IPS DF 6.9 (cell line): ENCODE measurements around the gene TEX28.
"Not testable (repeated sequence)": the region's sequence is repeated elsewhere in the genome, so short reads cannot be mapped to it uniquely, and the experiment has no call there.

Experiments used
- DNase-seq: peaks from one replicate; pipeline ENCODE4 v3.0.0-alpha.2; 2013; ENCODE audit warnings: low read depth, low spot score
- H3K27ac ChIP-seq: one replicate; pipeline ENCODE4 v1.5.1; 2013; ENCODE audit warnings: low read length, control low read depth
- H3K27me3 ChIP-seq: 2 replicates; pipeline ENCODE4 v1.6.1; 2013; ENCODE audit warnings: mild to moderate bottlenecking, low read length; ENCODE audit not compliant: control insufficient read depth, insufficient read depth
- H3K36me3 ChIP-seq: 2 replicates; pipeline ENCODE4 v1.6.1; 2013; ENCODE audit warnings: low read length; ENCODE audit not compliant: control insufficient read depth, insufficient read depth
- H3K4me1 ChIP-seq: 2 replicates; pipeline ENCODE4 v1.6.1; 2013; ENCODE audit warnings: low read length; ENCODE audit not compliant: control insufficient read depth, insufficient read depth
- H3K4me3 ChIP-seq: 2 replicates; pipeline ENCODE4 v1.5.1; 2013; ENCODE audit warnings: mild to moderate bottlenecking, low read length
- H3K9me3 ChIP-seq: 2 replicates; pipeline ENCODE4 v1.6.1; 2013; ENCODE audit warnings: low read length, inconsistent platforms; ENCODE audit not compliant: control insufficient read depth, insufficient read depth
- WGBS: extraction: QIAGEN DNeasy Blood & Tissue Kit; methylation state at CpG from one replicate; pipeline ENCODE4 v1.1.7; 2013; ENCODE audit warnings: mixed read lengths, missing lambda C conversion rate; ENCODE audit not compliant: insufficient read length, insufficient coverage; 5-methylcytosine and 5-hydroxymethylcytosine counted together

TEX28 gene, protein sequence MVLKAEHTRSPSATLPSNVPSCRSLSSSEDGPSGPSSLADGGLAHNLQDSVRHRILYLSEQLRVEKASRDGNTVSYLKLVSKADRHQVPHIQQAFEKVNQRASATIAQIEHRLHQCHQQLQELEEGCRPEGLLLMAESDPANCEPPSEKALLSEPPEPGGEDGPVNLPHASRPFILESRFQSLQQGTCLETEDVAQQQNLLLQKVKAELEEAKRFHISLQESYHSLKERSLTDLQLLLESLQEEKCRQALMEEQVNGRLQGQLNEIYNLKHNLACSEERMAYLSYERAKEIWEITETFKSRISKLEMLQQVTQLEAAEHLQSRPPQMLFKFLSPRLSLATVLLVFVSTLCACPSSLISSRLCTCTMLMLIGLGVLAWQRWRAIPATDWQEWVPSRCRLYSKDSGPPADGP

DNA sequence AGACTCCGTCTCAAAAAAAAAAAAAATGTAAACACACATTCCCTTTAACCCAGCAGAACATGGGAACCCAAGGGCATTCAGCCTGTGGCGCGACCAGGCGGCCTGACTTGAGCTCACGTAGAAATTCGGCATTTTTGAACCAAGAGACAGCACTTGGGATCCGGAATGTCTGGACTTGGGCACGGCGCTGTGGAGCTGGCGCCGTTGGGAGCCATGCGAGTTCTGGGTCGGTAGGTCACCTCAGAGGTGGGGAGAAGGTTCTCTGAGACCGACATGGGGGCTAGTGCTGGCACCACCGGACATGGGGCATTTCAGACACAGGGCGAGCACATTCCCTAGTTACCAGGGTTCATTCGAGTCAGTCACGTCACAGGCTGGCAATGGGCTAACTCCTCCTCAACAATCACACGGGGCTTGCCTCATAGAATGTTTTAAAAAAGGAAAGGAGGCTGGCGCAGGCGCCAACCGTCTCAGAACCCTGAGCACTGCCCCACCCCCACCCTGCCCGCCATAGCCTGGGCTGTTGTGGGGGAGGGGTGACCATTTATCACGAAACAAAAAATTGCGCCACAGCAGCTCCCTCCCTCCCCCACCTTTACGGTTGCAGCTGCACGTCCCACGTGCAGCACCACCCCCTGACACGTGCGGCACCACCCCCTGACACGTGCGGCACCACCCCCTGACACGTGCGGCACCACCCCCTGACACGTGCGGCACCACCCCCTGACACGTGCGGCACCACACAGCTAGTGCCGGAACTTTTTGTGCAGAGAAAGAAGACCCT, at the start of gene TEX28:
Gene TEX28, minus strand, starts transcription at position 334 of the 784 bp plus-strand sequence. CDS start 3,007 bp downstream, outside the sequence.
- no peaks in the 10 kb centered on the region for H3K36me3 ChIP-seq
- no peak within 1 kb of the TSS for H3K4me3 ChIP-seq
- no peaks in the 10 kb centered on the region for H3K4me1 ChIP-seq
- H3K27me3 ChIP-seq = no peaks in the 10 kb centered on the region
- no peak for DNase-seq
- H3K9me3 ChIP-seq = no peaks in the 10 kb centered on the region
- no CpG with 5 or more reads among the region's 39 CpGs for WGBS
- H3K27ac ChIP-seq = no peak within 1 kb of the TSS

DNA sequence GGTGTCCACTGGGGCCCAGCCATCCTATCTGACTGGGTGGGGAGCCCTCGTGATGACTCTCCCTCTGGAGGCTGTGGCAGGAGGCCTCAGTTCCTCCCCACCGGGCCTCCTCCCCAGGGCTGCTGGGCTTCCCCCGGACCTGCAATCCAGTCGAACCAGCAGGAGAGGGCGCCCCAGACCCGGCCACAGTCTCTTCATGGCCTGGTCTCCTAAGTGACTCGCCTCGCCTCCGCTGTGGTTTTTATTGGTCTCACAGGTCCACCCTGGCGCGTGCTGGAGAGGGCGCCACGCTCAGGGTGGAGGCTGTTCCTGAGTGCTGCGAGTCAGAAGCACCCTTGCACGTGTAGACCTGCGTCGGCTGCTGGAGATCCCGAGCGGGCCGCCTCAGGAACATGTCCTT, 48.7 kb upstream of the TEX28 start:
- H3K27me3 ChIP-seq, H3K36me3 ChIP-seq, H3K27ac ChIP-seq, DNase-seq, H3K4me3 ChIP-seq, H3K9me3 ChIP-seq, H3K4me1 ChIP-seq: not testable (repeated sequence)
- no CpG with 5 or more reads among the region's 20 CpGs for WGBS

DNA sequence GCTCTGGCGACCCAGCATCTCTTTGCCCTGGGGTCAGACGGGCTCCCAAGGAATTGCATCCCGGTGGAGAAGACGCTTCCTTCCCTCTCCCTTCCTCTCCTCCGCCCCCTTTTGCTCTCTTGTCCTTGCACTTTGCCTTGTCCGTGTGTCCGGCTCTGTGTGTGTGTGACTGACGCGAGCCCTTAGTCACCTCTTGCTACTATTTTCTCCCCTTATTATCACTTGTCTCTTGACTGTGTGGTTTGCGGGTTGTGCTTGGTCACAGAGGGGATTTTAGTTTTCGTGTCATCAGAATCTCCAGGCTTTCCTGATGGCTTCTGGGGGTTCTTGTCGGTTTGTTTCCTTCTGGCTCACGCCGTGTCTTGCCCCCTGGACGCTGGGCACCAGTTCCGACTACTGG, 48.1 kb upstream of the TEX28 start:
- H3K27ac ChIP-seq, H3K27me3 ChIP-seq, H3K36me3 ChIP-seq, H3K4me3 ChIP-seq, DNase-seq, H3K4me1 ChIP-seq, H3K9me3 ChIP-seq: not testable (repeated sequence)
- WGBS = no CpG with 5 or more reads among the region's 16 CpGs

DNA sequence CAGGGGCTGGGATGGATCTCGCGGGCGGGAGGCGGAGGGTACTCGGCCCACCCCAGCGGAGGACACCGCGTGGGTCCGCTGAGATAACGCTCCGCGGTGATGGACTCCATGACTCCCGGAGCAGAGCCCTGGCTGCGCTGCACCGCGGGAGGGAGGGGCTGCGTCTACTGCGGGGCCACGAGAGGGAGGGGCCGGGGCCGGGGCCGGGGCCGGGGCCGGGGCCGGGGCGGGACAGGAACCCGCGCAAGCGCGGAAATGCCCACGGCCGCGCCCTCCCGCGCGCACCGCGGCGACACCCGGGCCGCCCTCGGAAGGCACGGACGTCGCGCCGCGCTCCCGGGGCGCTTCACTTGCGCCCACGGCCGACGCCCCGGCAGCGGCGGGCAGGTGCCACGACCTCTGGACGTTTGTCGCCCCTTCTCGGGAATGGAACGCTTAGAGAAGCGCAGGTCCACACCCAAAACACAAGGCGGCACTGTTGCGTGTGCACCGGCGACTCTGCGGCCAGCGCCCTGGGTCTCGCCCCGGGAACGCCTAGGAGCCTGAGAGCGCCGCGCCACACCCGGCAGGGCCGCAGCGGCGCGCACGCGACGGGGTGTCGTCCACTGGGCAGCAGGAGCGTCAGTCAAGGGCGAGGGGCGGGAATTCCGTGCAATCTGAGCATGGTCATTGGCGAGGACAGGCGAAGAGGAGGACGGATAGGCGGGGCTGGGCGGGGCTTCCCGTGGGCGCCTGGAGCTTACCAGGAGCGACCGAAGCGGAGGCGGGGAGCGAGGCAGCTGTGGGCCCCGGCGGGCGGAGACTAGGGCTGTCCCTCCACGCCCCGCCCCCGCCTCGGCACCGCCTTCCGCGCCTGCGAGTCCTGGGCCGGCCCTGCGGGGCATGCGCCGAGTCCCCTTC, 46.7 kb upstream of the TEX28 start:
- not testable (repeated sequence) for H3K9me3 ChIP-seq, H3K4me3 ChIP-seq, H3K4me1 ChIP-seq, H3K27me3 ChIP-seq, H3K27ac ChIP-seq, H3K36me3 ChIP-seq, DNase-seq
- no CpG with 5 or more reads among the region's 115 CpGs for WGBS

DNA sequence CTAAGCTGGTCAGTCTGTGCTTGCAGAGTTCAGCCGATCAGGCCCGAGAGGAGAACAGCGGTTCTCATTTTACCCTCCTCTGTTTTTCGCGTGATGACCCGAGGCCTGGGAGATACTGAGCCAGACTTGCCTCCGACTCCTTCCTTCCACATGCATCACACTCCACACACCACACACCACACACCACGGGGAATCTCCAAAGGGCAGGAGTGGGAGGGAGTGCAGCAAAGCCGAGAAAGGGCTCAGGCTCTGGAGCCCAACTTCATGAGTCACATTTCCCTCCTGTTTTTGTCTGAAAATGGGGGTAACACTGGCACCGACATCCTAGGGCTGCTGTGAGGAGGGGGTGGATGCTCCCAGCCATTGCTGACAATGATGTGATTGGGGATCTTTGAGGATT, 39.6 kb upstream of the TEX28 start:
- H3K36me3 ChIP-seq = no peaks in the 10 kb centered on the region
- no peak for DNase-seq
- no peaks in the 10 kb centered on the region for H3K4me1 ChIP-seq
- no peak overlapping the region for H3K4me3 ChIP-seq
- no peaks in the 10 kb centered on the region for H3K9me3 ChIP-seq
- no CpG with 5 or more reads among the region's 10 CpGs for WGBS
- no peaks in the 10 kb centered on the region for H3K27me3 ChIP-seq
- H3K27ac ChIP-seq = no peak overlapping the region

DNA sequence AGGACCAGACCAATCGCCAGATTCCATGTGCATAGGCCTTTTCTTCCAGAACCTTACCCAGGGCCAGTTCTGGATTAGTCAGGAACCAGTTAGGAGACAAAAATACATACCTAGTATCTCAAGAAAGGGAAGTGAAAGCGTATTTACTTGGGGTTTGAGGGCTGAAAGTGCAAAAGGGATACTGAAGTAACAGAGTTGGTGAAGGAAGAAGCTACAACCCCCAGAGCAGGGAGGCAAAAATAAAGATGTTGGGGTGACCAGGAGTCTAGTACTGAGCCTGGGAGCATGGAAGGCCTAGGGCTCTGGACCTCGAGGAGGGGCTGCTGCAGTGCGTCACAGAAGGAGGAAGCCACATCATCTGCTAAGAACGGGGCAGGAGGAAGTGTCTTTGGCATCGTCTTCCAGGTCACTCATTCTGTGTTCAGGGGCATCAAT, 38.9 kb upstream of the TEX28 start:
- Histone ChIP-seq H3K27me3 (no peaks in the 10 kb centered on the region), H3K4me1 (no peaks in the 10 kb centered on the region), H3K27ac (no peak overlapping the region), H3K36me3 (no peaks in the 10 kb centered on the region), H3K4me3 (no peak overlapping the region), H3K9me3 (no peaks in the 10 kb centered on the region)
- no peak for DNase-seq
- no CpG with 5 or more reads among the region's 6 CpGs for WGBS

DNA sequence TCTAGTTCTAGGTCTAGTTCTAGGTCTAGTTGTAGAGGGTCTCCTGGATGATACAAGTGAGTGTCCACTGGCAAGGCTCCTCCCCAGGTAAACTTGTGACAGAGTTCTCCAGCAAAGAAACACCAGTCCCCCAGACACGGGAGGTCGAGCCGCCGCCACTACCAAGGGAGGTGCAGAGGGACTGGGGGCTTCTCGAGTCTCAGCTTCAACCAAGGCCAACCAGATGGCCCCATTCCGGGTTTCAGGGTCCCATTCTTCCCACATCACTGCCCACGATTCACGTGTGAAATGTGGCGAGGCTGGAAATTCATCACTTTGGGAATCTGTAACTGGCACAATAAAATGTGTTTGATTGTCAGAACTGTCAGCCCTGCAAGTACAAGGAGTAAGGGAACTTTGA, 38.2 kb upstream of the TEX28 start:
- Histone ChIP-seq H3K4me1 (no peaks in the 10 kb centered on the region), H3K27ac (no peak overlapping the region), H3K27me3 (no peaks in the 10 kb centered on the region), H3K36me3 (no peaks in the 10 kb centered on the region), H3K9me3 (no peaks in the 10 kb centered on the region), H3K4me3 (no peak overlapping the region)
- DNase-seq = no peak
- WGBS = no CpG with 5 or more reads among the region's 9 CpGs

DNA sequence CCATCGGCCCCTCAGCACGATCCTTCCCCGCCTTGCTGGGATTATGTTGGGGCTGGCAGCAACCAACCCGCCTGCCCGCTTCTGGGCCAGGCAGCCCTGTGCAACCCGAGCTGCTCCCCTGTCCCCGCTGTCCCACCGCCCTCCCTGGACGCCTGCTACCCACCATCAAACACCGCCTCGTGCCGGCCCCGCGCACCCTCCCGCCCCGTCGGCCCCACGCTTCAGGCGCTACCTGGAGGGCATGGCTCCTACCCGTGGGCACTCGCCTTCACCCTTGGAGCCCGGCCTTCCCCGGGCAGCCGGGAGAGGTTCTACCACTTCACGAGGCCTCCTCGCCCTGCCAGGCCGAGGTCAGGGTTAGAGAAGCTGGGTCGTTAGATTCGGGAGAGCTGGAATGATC, 37.6 kb upstream of the TEX28 start:
- WGBS = no CpG with 5 or more reads among the region's 29 CpGs
- H3K4me1 ChIP-seq = no peaks in the 10 kb centered on the region
- H3K27me3 ChIP-seq = no peaks in the 10 kb centered on the region
- H3K36me3 ChIP-seq = no peaks in the 10 kb centered on the region
- no peak overlapping the region for H3K27ac ChIP-seq
- H3K9me3 ChIP-seq = no peaks in the 10 kb centered on the region
- DNase-seq = no peak
- no peak overlapping the region for H3K4me3 ChIP-seq

DNA sequence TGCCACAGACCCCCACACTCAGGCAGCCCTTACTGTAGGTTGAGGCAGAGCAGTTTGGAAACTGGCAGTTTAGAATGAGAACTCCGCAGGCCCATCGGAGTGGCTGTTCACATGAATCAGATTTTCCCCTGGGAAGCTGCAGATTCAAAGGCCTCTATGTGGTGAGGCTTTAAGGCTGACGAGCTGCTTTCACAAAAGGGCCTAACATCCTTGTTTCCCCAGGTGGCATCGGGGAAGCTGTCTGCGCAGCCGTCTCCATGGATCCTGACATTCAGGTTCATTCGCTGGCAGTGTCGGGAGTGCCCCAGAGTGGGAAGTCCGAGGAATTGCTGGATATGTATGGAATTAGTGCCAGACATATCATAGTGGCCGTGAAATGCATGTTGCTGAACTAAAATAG, 34.4 kb upstream of the TEX28 start:
- H3K27ac ChIP-seq = no peak overlapping the region
- no peaks in the 10 kb centered on the region for H3K9me3 ChIP-seq
- no peaks in the 10 kb centered on the region for H3K36me3 ChIP-seq
- no peak for DNase-seq
- H3K4me1 ChIP-seq = no peaks in the 10 kb centered on the region
- no CpG with 5 or more reads among the region's 10 CpGs for WGBS
- H3K27me3 ChIP-seq = no peaks in the 10 kb centered on the region
- no peak overlapping the region for H3K4me3 ChIP-seq

DNA sequence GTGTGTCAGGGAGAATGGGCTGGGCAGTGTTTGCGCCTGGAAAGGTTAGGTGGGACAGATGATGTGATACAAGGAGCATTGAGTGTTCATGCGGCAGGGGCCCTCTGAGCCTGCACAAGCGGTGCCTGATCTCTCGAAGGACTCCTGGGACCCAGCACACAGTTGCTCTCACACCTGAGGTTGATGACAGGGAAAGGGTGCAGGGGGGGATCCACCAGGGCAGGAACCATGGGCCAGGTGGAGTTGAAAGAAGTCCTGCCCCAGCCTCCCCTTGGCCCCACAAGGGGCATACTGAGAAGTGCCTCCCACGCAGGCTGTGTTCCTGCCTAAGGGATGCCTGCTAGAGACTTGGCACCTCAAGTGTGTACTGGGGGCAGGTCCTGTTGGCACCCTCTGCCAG, 33.7 kb upstream of the TEX28 start:
- DNase-seq = no peak
- WGBS = no CpG with 5 or more reads among the region's 5 CpGs
- Histone ChIP-seq H3K4me1 (no peaks in the 10 kb centered on the region), H3K9me3 (no peaks in the 10 kb centered on the region), H3K36me3 (no peaks in the 10 kb centered on the region), H3K27ac (no peak overlapping the region), H3K4me3 (no peak overlapping the region), H3K27me3 (no peaks in the 10 kb centered on the region)
